ENCODE results near the gene RAP1GAP2. TPM values are rescaled to one million over a fixed set of nuclear protein-coding genes. Genes with fewer than 3 reads are reported as not detected.

The RAP1GAP2 gene
- polyA plus RNA-seq, 4 donors = 4.9 to 24.6 (median 8.4) TPM

DNA sequence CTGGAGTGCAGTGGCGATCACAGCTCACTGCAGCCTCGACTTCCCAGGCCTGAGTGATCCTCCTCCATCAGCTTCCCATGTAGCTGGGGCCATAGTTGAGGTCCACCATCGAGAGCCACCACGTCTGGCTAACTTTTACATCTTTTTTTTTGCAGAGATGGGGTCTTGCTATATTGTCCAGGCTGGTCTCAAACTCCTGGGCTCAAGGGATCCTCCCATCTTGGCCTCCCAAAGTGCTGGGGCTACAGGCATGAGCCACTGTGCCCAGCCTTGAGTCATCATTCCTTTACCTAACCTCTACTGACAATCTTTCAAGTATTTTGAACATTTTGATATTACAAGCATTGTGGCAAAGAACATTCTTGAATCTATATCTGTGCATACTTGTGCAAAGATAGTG, 37.4 kb upstream of the RAP1GAP2 start:
- 64 to 81% (median 73%) methylated on average over 4 of the region's 4 CpGs for WGBS, 3 donors

DNA sequence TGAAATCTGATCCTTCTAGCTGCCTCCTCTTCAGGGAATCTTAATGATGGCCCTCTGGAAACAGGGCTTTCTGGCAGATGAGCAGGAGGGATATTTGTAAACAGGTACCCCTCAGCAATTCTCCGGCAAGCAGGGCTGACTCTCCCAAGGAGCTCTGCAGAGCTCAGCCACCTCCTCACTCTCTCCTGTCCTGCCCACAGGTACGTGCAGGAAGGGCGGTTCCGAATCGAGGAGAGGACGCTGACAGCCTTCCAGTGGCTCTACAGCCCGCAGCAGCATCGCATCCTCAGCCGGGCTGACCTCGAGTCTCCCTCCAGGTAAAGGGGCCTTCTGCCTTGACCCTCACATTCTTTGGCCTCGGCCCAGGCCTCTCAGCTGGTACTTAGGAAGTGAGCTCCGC, 26.1 kb upstream of the RAP1GAP2 start:
- WGBS, 3 donors = 63 to 74% (median 63%) methylated on average over 12 of the region's 12 CpGs
- peaks cover 0 to 4% (median 0%) of the 10 kb centered on the region in 3 donors for H3K4me1 ChIP-seq (ENCODE audit: control insufficient read depth in 3 of 3, insufficient read depth in 2 of 3, low read depth in 1 of 3, low read length in 2 of 3)
- no peaks in the 10 kb centered on the region for H3K36me3 ChIP-seq (ENCODE audit: control insufficient read depth in 3 of 3, insufficient read depth in 2 of 3, low read depth in 1 of 3, low read length in 3 of 3)
- H3K9me3 ChIP-seq (ENCODE audit: control insufficient read depth in 2 of 2, insufficient read depth in 1 of 2, low read depth in 1 of 2, low read length in 1 of 2) = no peaks in the 10 kb centered on the region
- peaks cover 0 to 9% (median 7%) of the 10 kb centered on the region in 3 donors for H3K27me3 ChIP-seq (ENCODE audit: control insufficient read depth in 3 of 3, insufficient read depth in 3 of 3, low read length in 3 of 3)
- H3K27ac ChIP-seq (ENCODE audit: low read depth in 1 of 3, low read length in 2 of 3) = no peak overlapping the region
- DNase-seq (no peak), FAIRE-seq (no peak)
- H3K4me3 ChIP-seq (ENCODE audit: low read depth in 1 of 3, low read length in 3 of 3) = no peak overlapping the region

More for the DNA sequence above, 37.4 kb upstream of the RAP1GAP2 start:
- Histone ChIP-seq H3K4me3 (ENCODE audit: low read depth in 1 of 3, low read length in 3 of 3) (no peak overlapping the region), H3K36me3 (ENCODE audit: control insufficient read depth in 3 of 3, insufficient read depth in 2 of 3, low read depth in 1 of 3, low read length in 3 of 3) (no peaks in the 10 kb centered on the region), H3K27me3 (ENCODE audit: control insufficient read depth in 3 of 3, insufficient read depth in 3 of 3, low read length in 3 of 3) (peaks cover 0 to 35% (median 16%) of the 10 kb centered on the region in 3 donors), H3K9me3 (ENCODE audit: control insufficient read depth in 2 of 2, insufficient read depth in 1 of 2, low read depth in 1 of 2, low read length in 1 of 2) (no peaks in the 10 kb centered on the region), H3K27ac (ENCODE audit: low read depth in 1 of 3, low read length in 2 of 3) (no peak overlapping the region), H3K4me1 (ENCODE audit: control insufficient read depth in 3 of 3, insufficient read depth in 2 of 3, low read depth in 1 of 3, low read length in 2 of 3) (peaks cover 0 to 6% (median 0%) of the 10 kb centered on the region in 3 donors)
- DNase-seq (no peak), FAIRE-seq (no peak)

DNA sequence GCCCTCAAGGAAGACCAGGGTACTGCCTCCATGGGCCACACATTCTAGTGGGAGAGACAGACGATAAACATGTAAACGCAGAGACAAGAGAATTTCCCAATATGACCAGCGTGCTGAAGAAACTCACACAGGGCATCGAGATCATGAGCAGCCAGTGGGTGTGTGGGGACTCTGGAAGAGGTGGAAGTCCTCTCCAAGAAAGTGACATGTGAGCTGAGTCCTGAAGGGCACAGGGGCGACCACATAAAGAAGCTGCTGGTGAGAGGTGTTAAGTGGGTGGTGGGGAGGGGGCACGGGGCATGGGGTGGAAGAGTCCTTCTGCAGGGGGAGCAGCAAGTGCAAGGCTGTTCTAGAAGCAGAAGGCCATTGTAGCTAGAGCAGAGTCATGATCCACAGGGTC, 21.0 kb upstream of the RAP1GAP2 start:
- DNase-seq (no peak), FAIRE-seq (no peak)
- Histone ChIP-seq H3K9me3 (ENCODE audit: control insufficient read depth in 2 of 2, insufficient read depth in 1 of 2, low read depth in 1 of 2, low read length in 1 of 2) (no peaks in the 10 kb centered on the region), H3K27me3 (ENCODE audit: control insufficient read depth in 3 of 3, insufficient read depth in 3 of 3, low read length in 3 of 3) (peaks cover 0 to 16% (median 15%) of the 10 kb centered on the region in 3 donors), H3K4me3 (ENCODE audit: low read depth in 1 of 3, low read length in 3 of 3) (no peak overlapping the region), H3K36me3 (ENCODE audit: control insufficient read depth in 3 of 3, insufficient read depth in 2 of 3, low read depth in 1 of 3, low read length in 3 of 3) (no peaks in the 10 kb centered on the region), H3K27ac (ENCODE audit: low read depth in 1 of 3, low read length in 2 of 3) (no peak overlapping the region), H3K4me1 (ENCODE audit: control insufficient read depth in 3 of 3, insufficient read depth in 2 of 3, low read depth in 1 of 3, low read length in 2 of 3) (peaks cover 0 to 8% (median 0%) of the 10 kb centered on the region in 3 donors)
- 77 to 84% (median 78%) methylated on average over 6 of the region's 6 CpGs for WGBS, 3 donors

DNA sequence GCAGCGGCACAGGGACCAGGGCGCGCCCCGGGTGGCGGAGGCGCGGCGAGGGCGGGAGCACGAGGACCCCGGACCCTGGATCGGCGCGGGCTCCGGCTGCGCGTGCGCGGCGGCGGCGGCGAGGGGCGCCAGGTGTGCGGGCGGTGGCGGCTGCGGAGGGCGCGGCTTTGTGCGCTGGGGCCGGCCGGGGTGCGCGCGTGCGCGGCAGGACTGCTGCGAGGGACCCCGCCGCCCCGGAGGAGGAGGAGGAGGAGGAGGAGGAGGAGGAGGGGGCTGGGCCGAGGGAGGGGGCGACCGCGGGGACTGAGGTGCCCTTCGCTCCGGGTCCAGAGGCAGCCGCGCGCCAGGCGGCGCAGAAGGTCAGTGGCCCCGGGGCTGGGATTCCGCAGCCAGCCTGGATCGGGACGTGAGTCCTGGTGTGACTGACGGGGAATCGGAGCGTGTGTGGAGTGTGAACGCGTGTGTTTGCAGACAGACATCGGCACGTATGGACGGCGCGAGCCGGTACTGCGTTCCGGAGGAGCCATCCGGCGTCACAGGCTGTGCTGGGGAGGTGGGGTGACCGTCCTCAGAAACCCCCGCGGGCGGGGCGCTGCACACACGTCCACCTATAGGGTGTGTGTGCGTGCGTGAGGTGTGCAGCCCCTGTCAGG, 19.5 kb upstream of the RAP1GAP2 start:
- WGBS, 3 donors = 0 to 1% (median 0%) methylated on average over 40 to 80 of the region's 80 CpGs
- peaks cover 0 to 16% (median 15%) of the 10 kb centered on the region in 3 donors for H3K27me3 ChIP-seq (ENCODE audit: control insufficient read depth in 3 of 3, insufficient read depth in 3 of 3, low read length in 3 of 3)
- peak overlapping the region in 2 of 3 donors; percentile 46 to 48 for H3K4me3 ChIP-seq (ENCODE audit: low read depth in 1 of 3, low read length in 3 of 3)
- H3K36me3 ChIP-seq (ENCODE audit: control insufficient read depth in 3 of 3, insufficient read depth in 2 of 3, low read depth in 1 of 3, low read length in 3 of 3) = no peaks in the 10 kb centered on the region
- H3K4me1 ChIP-seq (ENCODE audit: control insufficient read depth in 3 of 3, insufficient read depth in 2 of 3, low read depth in 1 of 3, low read length in 2 of 3) = peaks cover 0 to 8% (median 0%) of the 10 kb centered on the region in 3 donors
- no peaks in the 10 kb centered on the region for H3K9me3 ChIP-seq (ENCODE audit: control insufficient read depth in 2 of 2, insufficient read depth in 1 of 2, low read depth in 1 of 2, low read length in 1 of 2)
- H3K27ac ChIP-seq (ENCODE audit: low read depth in 1 of 3, low read length in 2 of 3) = peak overlapping the region in 1 of 3 donors; percentile 18
- FAIRE-seq (no peak), DNase-seq (peak; percentile 43 to 83)

DNA sequence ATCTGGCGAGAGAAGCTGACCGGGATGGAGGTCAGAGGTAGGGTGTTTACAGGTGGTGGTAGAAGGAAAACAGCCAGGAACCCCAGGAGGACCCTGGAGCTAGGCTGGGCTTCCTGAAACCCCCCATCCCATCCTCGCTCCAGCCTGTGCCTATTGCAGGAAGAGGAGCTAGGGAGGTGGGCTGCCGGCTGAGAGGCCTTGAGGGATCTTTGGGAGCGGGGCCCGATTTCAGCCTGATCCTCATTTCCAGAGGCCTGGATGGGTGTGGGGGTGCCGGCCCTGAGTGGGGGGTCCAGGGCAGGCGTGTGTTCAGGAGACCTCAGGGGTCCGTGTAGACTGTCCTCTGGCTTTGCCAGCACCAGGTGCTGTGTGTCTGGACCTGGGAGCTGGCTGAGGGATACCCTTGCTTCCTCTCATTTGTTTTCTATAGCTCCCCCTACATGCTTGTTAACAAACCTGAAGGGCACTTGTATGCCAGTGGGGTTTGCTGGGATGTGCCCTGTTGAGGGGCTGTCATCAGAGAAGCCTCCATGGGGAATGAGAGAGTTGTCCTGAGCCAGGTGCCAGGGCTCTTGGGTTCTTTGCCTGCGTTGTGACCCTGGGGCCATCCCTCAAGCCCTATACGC, 18.9 kb upstream of the RAP1GAP2 start:
- DNase-seq = no peak
- peak overlapping the region in 1 of 3 donors; percentile 18 for H3K27ac ChIP-seq (ENCODE audit: low read depth in 1 of 3, low read length in 2 of 3)
- FAIRE-seq = no peak
- WGBS, 3 donors = 28 to 41% (median 34%) methylated on average over 10 to 11 of the region's 11 CpGs
- peak overlapping the region in 2 of 3 donors; percentile 46 to 48 for H3K4me3 ChIP-seq (ENCODE audit: low read depth in 1 of 3, low read length in 3 of 3)
- H3K27me3 ChIP-seq (ENCODE audit: control insufficient read depth in 3 of 3, insufficient read depth in 3 of 3, low read length in 3 of 3) = peaks cover 0 to 16% (median 15%) of the 10 kb centered on the region in 3 donors
- H3K36me3 ChIP-seq (ENCODE audit: control insufficient read depth in 3 of 3, insufficient read depth in 2 of 3, low read depth in 1 of 3, low read length in 3 of 3) = no peaks in the 10 kb centered on the region
- no peaks in the 10 kb centered on the region for H3K9me3 ChIP-seq (ENCODE audit: control insufficient read depth in 2 of 2, insufficient read depth in 1 of 2, low read depth in 1 of 2, low read length in 1 of 2)
- H3K4me1 ChIP-seq (ENCODE audit: control insufficient read depth in 3 of 3, insufficient read depth in 2 of 3, low read depth in 1 of 3, low read length in 2 of 3) = peaks cover 0 to 8% (median 0%) of the 10 kb centered on the region in 3 donors

DNA sequence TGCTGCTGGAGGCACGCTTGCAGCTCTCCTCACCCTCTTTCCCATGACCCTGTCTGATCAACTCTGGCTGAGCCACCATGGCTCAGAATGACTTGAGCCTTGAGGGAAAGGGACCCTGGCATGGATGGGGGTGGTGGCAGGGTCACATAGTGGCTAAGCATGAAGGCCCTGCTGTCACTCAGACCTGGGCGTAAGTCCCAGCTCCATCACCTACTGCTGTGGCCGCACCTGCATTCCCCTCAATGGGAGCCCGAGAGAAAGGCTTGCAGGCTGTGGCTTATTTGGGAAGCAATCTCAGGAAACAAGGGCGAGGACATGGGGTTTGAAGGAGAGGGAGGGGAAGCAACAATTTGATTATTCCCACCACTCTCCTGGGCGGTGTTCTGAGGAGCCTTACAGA, 17.7 kb upstream of the RAP1GAP2 start:
- Histone ChIP-seq H3K9me3 (ENCODE audit: control insufficient read depth in 2 of 2, insufficient read depth in 1 of 2, low read depth in 1 of 2, low read length in 1 of 2) (peaks cover 0 to under 1% of the 10 kb centered on the region in 2 donors), H3K4me1 (ENCODE audit: control insufficient read depth in 3 of 3, insufficient read depth in 2 of 3, low read depth in 1 of 3, low read length in 2 of 3) (peaks cover 0 to 8% (median 0%) of the 10 kb centered on the region in 3 donors), H3K27ac (ENCODE audit: low read depth in 1 of 3, low read length in 2 of 3) (no peak overlapping the region), H3K27me3 (ENCODE audit: control insufficient read depth in 3 of 3, insufficient read depth in 3 of 3, low read length in 3 of 3) (peaks cover 0 to 16% (median 12%) of the 10 kb centered on the region in 3 donors), H3K36me3 (ENCODE audit: control insufficient read depth in 3 of 3, insufficient read depth in 2 of 3, low read depth in 1 of 3, low read length in 3 of 3) (no peaks in the 10 kb centered on the region), H3K4me3 (ENCODE audit: low read depth in 1 of 3, low read length in 3 of 3) (no peak overlapping the region)
- no peak for FAIRE-seq
- WGBS, 3 donors = 75 to 80% (median 79%) methylated on average over 6 of the region's 6 CpGs
- no peak for DNase-seq

DNA sequence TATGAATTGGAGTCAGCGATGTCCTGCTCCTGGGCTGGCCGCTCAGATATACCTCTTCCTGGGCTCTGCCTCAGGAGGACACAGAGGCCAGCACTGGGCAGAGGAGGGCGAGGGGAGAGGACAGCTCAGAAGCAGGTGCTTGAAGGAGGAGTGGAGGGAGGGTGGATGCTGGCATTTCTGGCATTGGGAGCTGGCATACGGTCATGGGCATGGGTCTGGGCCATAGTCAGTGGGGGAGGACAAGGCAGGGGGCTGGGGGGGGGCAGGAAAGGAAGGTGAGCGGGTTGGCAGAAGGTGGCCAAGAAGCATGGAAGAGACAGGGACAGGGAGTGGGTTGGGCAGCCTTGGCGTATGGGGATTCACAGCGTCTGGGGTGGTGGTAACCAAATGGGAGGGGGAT, 16.7 kb upstream of the RAP1GAP2 start:
- Histone ChIP-seq H3K4me3 (ENCODE audit: low read depth in 1 of 3, low read length in 3 of 3) (no peak overlapping the region), H3K4me1 (ENCODE audit: control insufficient read depth in 3 of 3, insufficient read depth in 2 of 3, low read depth in 1 of 3, low read length in 2 of 3) (peaks cover 0 to 8% (median 0%) of the 10 kb centered on the region in 3 donors), H3K27ac (ENCODE audit: low read depth in 1 of 3, low read length in 2 of 3) (no peak overlapping the region), H3K9me3 (ENCODE audit: control insufficient read depth in 2 of 2, insufficient read depth in 1 of 2, low read depth in 1 of 2, low read length in 1 of 2) (peaks cover 0 to 4% of the 10 kb centered on the region in 2 donors), H3K36me3 (ENCODE audit: control insufficient read depth in 3 of 3, insufficient read depth in 2 of 3, low read depth in 1 of 3, low read length in 3 of 3) (no peaks in the 10 kb centered on the region), H3K27me3 (ENCODE audit: control insufficient read depth in 3 of 3, insufficient read depth in 3 of 3, low read length in 3 of 3) (peaks cover 0 to 16% (median 9%) of the 10 kb centered on the region in 3 donors)
- FAIRE-seq (no peak), DNase-seq (no peak)
- 79 to 83% (median 83%) methylated on average over 7 of the region's 7 CpGs for WGBS, 3 donors

DNA sequence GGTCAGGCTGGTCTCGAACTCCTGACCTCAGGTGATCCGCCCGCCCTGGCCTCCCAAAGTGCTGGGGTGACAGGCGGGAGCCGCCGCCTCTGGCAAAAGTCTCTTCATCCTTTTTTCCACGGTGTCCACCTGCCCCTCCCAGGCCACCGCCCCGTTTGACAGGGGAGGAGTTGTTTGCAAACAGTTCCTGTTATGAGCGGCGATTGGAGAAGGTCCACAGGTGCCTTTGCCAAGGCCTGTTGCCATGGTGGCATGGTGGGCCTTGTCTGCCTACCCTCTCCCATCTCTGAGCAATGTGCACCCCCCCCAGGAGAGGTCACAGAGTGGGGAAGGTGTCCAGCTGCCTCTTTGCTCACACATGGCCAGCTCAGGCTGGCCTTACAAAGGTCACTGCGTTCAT, 16.0 kb upstream of the RAP1GAP2 start:
- H3K27ac ChIP-seq (ENCODE audit: low read depth in 1 of 3, low read length in 2 of 3) = no peak overlapping the region
- no peak for FAIRE-seq
- H3K27me3 ChIP-seq (ENCODE audit: control insufficient read depth in 3 of 3, insufficient read depth in 3 of 3, low read length in 3 of 3) = peaks cover 0 to 16% (median 9%) of the 10 kb centered on the region in 3 donors
- H3K4me1 ChIP-seq (ENCODE audit: control insufficient read depth in 3 of 3, insufficient read depth in 2 of 3, low read depth in 1 of 3, low read length in 2 of 3) = peaks cover 0 to 12% (median 0%) of the 10 kb centered on the region in 3 donors
- 63 to 78% (median 64%) methylated on average over 12 of the region's 12 CpGs for WGBS, 3 donors
- no peak for DNase-seq
- no peak overlapping the region for H3K4me3 ChIP-seq (ENCODE audit: low read depth in 1 of 3, low read length in 3 of 3)
- H3K9me3 ChIP-seq (ENCODE audit: control insufficient read depth in 2 of 2, insufficient read depth in 1 of 2, low read depth in 1 of 2, low read length in 1 of 2) = peaks cover 0 to 4% of the 10 kb centered on the region in 2 donors
- no peaks in the 10 kb centered on the region for H3K36me3 ChIP-seq (ENCODE audit: control insufficient read depth in 3 of 3, insufficient read depth in 2 of 3, low read depth in 1 of 3, low read length in 3 of 3)
